ENCODE results near the gene CNDP1.

DNA sequence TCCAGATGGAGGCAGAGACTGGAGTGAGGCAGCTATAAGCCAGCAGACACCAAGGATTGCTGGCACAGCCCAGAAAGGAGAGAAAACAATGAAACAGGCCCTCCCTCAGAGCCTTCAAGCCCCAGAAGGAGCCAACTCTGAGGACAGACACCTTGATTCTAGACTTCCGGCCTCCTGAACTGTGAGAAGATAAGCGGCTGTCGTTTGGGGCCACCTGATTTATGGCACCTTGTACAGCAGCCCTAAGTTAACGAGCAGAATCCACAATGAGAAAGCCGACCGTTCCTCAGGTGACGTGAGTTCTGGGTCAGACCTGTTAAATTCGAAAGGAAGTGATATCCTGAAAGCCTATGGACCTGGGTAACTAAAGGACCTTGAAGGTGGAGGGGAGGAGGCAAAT is 45.4 kb upstream of the CNDP1 start:
- TF ChIP-seq POLR2AphosphoS5 (IDR thresholded peaks at IDR 0.05) (no peak), EP300 (conservative IDR thresholded peaks at IDR 0.05; ENCODE audit: poor library complexity, severe bottlenecking) (no peak), EZH2 (IDR thresholded peaks at IDR 0.05; ENCODE audit: borderline replicate concordance, insufficient read depth, low read length, poor library complexity, severe bottlenecking) (no peak), RAD21 (conservative IDR thresholded peaks at IDR 0.05) (no peak), MXI1 (conservative IDR thresholded peaks at IDR 0.05; ENCODE audit: poor library complexity, severe bottlenecking) (no peak)
- TF ChIP-seq, protein P1, sequence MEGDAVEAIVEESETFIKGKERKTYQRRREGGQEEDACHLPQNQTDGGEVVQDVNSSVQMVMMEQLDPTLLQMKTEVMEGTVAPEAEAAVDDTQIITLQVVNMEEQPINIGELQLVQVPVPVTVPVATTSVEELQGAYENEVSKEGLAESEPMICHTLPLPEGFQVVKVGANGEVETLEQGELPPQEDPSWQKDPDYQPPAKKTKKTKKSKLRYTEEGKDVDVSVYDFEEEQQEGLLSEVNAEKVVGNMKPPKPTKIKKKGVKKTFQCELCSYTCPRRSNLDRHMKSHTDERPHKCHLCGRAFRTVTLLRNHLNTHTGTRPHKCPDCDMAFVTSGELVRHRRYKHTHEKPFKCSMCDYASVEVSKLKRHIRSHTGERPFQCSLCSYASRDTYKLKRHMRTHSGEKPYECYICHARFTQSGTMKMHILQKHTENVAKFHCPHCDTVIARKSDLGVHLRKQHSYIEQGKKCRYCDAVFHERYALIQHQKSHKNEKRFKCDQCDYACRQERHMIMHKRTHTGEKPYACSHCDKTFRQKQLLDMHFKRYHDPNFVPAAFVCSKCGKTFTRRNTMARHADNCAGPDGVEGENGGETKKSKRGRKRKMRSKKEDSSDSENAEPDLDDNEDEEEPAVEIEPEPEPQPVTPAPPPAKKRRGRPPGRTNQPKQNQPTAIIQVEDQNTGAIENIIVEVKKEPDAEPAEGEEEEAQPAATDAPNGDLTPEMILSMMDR (IDR thresholded peaks at IDR 0.05; ENCODE audit: poor library complexity, severe bottlenecking), result no peak
- TF ChIP-seq, protein P2, sequence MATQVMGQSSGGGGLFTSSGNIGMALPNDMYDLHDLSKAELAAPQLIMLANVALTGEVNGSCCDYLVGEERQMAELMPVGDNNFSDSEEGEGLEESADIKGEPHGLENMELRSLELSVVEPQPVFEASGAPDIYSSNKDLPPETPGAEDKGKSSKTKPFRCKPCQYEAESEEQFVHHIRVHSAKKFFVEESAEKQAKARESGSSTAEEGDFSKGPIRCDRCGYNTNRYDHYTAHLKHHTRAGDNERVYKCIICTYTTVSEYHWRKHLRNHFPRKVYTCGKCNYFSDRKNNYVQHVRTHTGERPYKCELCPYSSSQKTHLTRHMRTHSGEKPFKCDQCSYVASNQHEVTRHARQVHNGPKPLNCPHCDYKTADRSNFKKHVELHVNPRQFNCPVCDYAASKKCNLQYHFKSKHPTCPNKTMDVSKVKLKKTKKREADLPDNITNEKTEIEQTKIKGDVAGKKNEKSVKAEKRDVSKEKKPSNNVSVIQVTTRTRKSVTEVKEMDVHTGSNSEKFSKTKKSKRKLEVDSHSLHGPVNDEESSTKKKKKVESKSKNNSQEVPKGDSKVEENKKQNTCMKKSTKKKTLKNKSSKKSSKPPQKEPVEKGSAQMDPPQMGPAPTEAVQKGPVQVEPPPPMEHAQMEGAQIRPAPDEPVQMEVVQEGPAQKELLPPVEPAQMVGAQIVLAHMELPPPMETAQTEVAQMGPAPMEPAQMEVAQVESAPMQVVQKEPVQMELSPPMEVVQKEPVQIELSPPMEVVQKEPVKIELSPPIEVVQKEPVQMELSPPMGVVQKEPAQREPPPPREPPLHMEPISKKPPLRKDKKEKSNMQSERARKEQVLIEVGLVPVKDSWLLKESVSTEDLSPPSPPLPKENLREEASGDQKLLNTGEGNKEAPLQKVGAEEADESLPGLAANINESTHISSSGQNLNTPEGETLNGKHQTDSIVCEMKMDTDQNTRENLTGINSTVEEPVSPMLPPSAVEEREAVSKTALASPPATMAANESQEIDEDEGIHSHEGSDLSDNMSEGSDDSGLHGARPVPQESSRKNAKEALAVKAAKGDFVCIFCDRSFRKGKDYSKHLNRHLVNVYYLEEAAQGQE (IDR thresholded peaks at IDR 0.05; ENCODE audit: borderline replicate concordance), result no peak
